Myometrial cell (primary cell): ENCODE measurements around the gene ZSWIM1. TPM values are rescaled to one million over a fixed set of nuclear protein-coding genes. Genes with fewer than 3 reads are reported as not detected.

ENCODE experiments used
- total RNA-seq: library from RNA; depleted of rRNA; stranded (reverse); fragments of >200 nt; gene quantifications from 2 replicates; pipeline ENCODE4 v1.2.3, GENCODE V29; 2015

ZSWIM1 gene
- total RNA-seq: 7.8 and 12.2 TPM in 2 replicates

DNA sequence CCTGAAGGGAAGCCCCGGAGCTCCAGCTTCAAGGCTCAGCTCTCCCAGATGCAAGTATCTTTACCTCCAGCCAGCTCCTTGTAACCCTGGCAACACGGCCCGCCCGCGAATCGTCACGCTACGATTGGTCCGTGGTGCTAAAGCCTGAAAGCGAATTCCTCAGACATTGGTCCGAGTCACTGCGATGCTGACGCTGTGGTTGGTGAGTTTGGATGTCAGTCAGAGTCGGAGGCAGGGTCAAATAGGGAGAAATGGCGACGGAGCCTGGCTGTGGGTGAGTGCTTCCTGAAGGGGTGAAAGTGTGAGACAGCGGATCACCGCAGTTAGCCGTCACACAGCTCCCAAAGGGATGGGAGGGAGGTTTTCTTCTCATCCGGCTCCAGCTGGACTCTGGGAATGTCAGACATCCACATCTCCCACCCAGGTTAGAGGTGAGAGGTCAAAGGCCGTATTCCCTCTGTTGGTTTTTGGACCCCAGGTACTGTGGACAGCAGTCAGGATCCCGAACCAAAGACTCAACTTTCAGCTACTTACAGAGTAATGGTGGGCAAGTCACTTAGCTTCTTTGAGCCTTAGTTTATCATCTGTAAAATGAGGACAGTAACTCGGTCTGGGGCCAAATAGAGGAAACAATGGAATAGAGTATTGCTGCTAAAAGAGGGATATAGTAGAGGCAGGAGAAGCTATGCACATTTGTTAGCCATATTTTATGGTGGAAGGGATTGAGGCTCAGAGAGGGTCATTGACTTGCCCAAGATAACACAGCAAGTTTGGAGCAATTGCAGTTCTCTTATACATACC lies at the start of gene ZSWIM1:
Gene ZSWIM1 (plus strand): TSS at position 240 of the 801 bp plus-strand sequence. CDS start 1,366 bp downstream, outside the sequence.

DNA sequence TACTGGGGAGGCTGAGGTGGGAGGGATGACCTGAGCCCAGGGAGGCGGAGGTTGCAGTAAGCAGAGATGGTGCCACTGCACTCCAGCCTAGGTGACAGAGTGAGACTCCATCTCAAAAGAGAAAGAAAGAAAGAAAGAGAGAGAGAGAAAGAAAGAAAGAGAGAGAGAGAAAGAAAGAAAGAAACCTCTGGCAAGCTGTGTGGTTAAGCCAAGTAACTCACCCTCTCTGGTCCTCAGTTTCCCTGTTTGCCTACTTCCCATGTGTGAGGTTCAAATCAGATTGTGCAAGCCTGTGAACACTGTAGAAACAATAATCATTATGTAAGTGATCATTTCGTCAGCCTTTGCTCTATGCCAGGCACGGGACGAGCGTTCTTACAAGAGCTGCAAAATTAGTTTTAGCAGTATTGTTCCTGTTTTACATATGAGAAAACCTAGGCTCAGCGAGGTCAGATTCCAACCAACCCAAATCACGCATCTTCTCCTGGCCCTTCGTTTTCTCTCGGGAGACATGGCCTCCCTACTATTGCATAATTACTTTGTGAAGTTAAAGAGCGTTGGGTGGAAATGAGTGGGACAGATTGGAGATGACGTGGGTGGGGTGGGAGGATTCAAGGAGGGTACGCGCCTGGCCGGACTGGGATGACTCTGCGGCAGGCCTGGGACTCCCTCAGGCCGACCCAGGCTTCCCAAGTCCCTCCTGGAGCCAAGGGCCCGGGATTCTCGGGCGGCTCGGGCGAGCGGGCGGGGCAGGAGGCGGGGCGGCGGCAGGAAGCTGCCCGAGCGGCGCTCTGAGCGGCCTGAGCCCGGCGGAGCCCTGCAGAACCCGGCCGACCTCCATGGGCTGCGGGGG lies 47.8 kb upstream of the ZSWIM1 start, which contains the start of gene SNX21:
Gene SNX21 (plus strand): TSS at position 770 of the 853 bp plus-strand sequence. CDS start 121 bp downstream, outside the sequence.

DNA sequence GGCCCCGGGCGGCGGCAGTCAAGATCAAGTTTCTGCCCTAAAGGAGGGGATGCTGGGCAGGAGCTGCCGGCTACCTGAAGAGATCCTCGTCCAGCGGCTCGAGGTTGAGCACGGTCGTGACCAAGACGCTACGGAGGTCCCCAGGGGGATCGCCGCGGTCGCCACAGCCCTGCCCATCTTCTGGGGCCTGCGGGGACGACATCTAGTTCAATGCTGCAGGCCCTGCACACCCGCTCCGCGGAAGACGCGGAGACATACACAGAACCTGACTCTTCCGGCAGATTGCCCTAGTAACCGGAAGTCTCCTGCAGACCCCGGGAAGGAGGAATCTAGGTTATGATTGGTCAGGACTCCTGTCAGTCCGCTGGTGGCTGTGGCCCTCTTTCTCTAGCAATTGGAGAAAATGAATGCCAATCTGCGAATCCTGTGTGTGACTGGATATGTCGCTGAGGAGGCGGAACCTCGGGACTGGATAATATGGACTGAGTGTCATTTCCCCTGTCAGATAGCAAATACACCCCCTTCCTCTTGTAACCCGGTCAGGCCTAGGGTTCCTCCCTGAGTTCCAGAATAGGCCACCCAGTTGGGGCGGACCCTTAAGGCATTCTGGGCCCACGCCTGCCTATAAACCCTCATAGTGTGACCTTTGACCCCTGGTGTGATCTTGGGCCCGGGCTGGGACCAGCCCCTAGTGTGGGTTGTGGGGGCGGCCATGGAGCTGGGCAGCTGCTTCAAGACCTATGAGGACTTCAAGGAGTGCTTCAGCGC lies 23.7 kb upstream of the ZSWIM1 start, which contains the start of the genes ACOT8 and ZSWIM3:
Gene ACOT8 (minus strand): TSS at position 279 of the 768 bp plus-strand sequence. CDS start 77 bp downstream, at position 202.
Gene ZSWIM3 (plus strand): TSS at position 501 of the 768 bp plus-strand sequence. CDS start 212 bp downstream, at position 713.

DNA sequence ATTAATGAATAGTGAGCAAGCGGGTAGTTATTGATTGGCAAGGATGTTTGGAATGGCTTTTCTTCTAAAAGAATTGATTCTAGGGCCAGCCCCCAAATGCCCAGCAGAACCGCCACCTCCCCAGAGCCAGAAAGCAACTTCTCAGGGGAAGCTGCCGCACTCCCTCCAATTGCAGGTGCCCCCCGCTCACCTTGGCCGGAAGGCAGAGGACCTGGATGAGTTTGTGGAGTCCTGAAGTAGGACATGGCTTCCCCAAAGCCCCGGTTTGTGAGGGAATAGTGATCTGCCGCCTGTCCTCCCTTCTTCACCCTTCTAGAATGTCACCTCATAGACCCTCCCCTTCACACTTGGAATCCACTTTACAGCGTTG lies 6.3 kb downstream of the ZSWIM1 start, which contains the start of gene SPATA25:
Gene SPATA25 (minus strand): TSS at position 277 of the 370 bp plus-strand sequence. CDS start 32 bp downstream, at position 245.

DNA sequence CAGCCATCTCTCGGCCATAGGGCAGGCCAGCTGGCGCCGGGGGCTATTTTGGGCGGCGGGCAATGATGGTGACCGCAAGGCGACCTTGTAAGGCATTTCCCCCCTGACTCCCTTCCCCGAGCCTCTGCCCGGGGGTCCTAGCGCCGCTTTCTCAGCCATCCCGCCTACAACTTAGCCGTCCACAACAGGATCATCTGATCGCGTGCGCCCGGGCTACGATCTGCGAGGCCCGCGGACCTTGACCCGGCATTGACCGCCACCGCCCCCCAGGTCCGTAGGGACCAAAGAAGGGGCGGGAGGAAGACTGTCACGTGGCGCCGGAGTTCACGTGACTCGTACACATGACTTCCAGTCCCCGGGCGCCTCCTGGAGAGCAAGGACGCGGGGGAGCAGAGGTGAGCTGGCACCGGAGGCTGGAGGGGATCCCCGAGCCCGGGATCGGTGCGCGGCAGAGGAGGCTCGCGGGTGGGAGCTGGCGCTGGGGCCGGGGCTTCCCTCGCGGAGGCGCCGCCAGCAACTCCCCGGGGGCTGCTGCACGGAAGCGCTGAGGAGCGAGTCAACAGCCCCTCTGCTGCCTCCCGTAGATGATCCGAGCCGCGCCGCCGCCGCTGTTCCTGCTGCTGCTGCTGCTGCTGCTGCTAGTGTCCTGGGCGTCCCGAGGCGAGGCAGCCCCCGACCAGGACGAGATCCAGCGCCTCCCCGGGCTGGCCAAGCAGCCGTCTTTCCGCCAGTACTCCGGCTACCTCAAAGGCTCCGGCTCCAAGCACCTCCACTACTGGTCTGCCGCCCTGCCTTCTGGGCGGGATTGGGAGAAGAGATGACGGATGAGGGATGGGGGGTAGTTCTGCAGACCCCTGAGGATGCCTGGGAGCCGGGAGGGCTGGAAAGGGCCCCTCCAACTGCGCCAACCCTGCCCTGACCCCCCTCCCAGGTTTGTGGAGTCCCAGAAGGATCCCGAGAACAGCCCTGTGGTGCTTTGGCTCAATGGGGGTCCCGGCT lies 10.3 kb downstream of the ZSWIM1 start, which contains the start of the genes CTSA and NEURL2:
Gene CTSA (plus strand): TSS at position 351 of the 999 bp plus-strand sequence. CDS start 234 bp downstream, at position 585.
Gene NEURL2 (minus strand): TSS at position 224 of the 999 bp plus-strand sequence. CDS start 217 bp downstream, at position 7.

DNA sequence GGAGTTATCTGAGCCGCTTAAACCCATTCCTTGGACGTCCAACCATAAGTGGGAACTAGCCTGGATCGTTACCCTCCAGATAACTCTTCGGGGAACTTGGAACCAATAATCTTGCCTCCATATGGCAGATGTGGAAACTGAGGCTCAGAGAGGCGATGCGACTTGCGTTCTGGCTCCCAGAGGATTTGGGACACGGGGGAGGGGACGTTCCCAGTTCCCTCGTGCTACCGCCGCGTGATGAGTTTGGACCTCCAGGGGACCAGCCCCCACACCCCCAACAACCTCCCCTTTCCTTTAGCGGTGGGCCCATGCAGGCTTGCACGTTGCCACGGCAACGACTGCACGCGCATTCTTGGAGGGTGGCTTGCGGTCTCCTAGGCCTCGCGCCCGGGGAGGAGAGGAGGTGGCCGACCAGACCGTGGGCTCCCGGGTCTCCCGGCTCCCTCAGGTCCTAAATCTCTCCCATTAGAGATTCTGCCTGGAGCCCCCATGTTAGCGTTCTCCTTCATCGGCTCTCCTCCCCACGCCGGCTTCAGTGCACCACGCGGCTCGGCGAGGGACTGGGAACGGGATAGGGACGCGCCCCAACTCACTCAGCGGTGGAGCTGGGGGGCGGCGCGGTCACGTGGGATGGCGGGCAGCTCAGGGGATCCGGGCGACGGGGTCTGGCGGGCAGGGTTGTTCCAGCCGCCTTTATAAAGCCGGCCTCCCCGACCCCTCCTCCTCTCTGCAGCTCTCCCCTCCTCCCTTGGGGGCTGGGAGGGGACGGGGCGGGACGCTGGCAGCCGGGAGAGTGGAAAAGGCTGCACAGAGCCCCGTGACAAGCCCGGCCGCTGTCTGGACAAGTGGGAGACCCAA lies 30.7 kb downstream of the ZSWIM1 start, which contains the start of gene PLTP:
Gene PLTP (minus strand): TSS at position 670 of the 858 bp plus-strand sequence. CDS start 703 bp downstream, outside the sequence.

Other genes with a start within 250 kb of the ZSWIM1 start
- gene WFDC9, start 249.9 kb upstream of the ZSWIM1 start, total RNA-seq: not detected in 2 replicates
- gene WFDC11, start 211.0 kb upstream of the ZSWIM1 start, total RNA-seq: not detected in 2 replicates
- gene WFDC13, start 179.2 kb upstream of the ZSWIM1 start, total RNA-seq: not detected in 2 replicates
- gene WFDC10B, start 176.2 kb upstream of the ZSWIM1 start, total RNA-seq: not detected in 2 replicates
- not detected in 2 replicates for gene SPINT4, start 158.9 kb upstream of the ZSWIM1 start, total RNA-seq
- gene WFDC3, start 89.3 kb upstream of the ZSWIM1 start, total RNA-seq: 0.89 and 5.8 TPM in 2 replicates
- gene DNTTIP1, start 89.3 kb upstream of the ZSWIM1 start, total RNA-seq: 28.5 and 34.6 TPM in 2 replicates
- gene UBE2C, start 68.6 kb upstream of the ZSWIM1 start, total RNA-seq: 85.6 and 91.8 TPM in 2 replicates
- gene TNNC2, start 53.9 kb upstream of the ZSWIM1 start, total RNA-seq: not detected in 2 replicates
- 69.8 and 73.5 TPM in 2 replicates for gene SNX21, start 47.4 kb upstream of the ZSWIM1 start, total RNA-seq
- gene ACOT8, start 23.8 kb upstream of the ZSWIM1 start, total RNA-seq: 58.3 and 71.8 TPM in 2 replicates
- 2.6 and 5.1 TPM in 2 replicates for gene ZSWIM3, start 23.6 kb upstream of the ZSWIM1 start, total RNA-seq
- gene SPATA25, start 6.4 kb downstream of the ZSWIM1 start, total RNA-seq: not detected in 2 replicates
- 1.2 and 6.4 TPM in 2 replicates for gene NEURL2, start 10.0 kb downstream of the ZSWIM1 start, total RNA-seq
- gene CTSA, start 10.1 kb downstream of the ZSWIM1 start, total RNA-seq: 87.2 and 101 TPM in 2 replicates
- gene PLTP, start 30.9 kb downstream of the ZSWIM1 start, total RNA-seq: 36.3 and 43.6 TPM in 2 replicates
- 13.8 and 31.7 TPM in 2 replicates for gene PCIF1, start 53.5 kb downstream of the ZSWIM1 start, total RNA-seq
- 9.5 and 12.4 TPM in 2 replicates for gene ZNF335, start 91.0 kb downstream of the ZSWIM1 start, total RNA-seq
- gene MMP9, start 127.7 kb downstream of the ZSWIM1 start, total RNA-seq: under 0.01 and 0.58 TPM in 2 replicates
- 0.18 TPM in 1 of 2 replicates, not detected in the other for gene SLC12A5, start 148.0 kb downstream of the ZSWIM1 start, total RNA-seq
- 13.8 and 16.4 TPM in 2 replicates for gene NCOA5, start 208.7 kb downstream of the ZSWIM1 start, total RNA-seq
- gene CD40, start 237.1 kb downstream of the ZSWIM1 start, total RNA-seq: 6.7 and 11.8 TPM in 2 replicates